Esophagus muscularis mucosa (tissue), 4 donors: Measurements from ENCODE around the gene RELT. TPM values are rescaled to one million over a fixed set of nuclear protein-coding genes. Genes with fewer than 3 reads are reported as not detected.

ENCODE experiments used
- DNase-seq: peaks from one replicate; pipeline ENCODE4 v3.0.0-alpha.2; 2017; ENCODE audit errors: extremely low spot score
- H3K27ac ChIP-seq, 4 donors: fragments of 200-600 bp; sonication (generic); replicated peaks in 1 of 4; 1 replicate in 3 of 4; 2 replicates in 1 of 4; pipeline ENCODE4 v1.5.1; 2016 to 2019; ENCODE audit warnings: mild to moderate bottlenecking in 1 of 4
- H3K27me3 ChIP-seq, 4 donors: fragments of 200-600 bp; sonication (generic); one replicate each; pipeline versions ENCODE4 v1.5.1 to v1.6.0; 2016 to 2019
- H3K36me3 ChIP-seq, 4 donors: fragments of 200-600 bp; sonication (generic); one replicate each; pipeline ENCODE4 v1.5.1; 2016 to 2019
- H3K4me1 ChIP-seq, 4 donors: fragments of 200-600 bp; sonication (generic); one replicate each; pipeline ENCODE4 v1.5.1; 2016 to 2019
- H3K4me3 ChIP-seq, 4 donors: fragments of 200-600 bp; sonication (generic); 1 replicate in 2 of 4; 2 replicates in 2 of 4; pipeline ENCODE4 v1.5.1; 2016 to 2019; ENCODE audit warnings: mild to moderate bottlenecking in 4 of 4, moderate library complexity in 1 of 4
- H3K9me3 ChIP-seq, 4 donors: fragments of 200-600 bp; sonication (generic); 1 replicate in 3 of 4; 2 replicates in 1 of 4; pipeline ENCODE4 v1.5.1; 2016 to 2019
- EP300 ChIP-seq: sonication (generic); formaldehyde crosslinking; IDR thresholded peaks from one replicate; pipeline ENCODE4 v1.6.1; 2017; ENCODE audit warnings: antibody characterized with exemption
- POLR2A ChIP-seq: fragments of 450-650 bp; IDR thresholded peaks from one replicate; pipeline ENCODE4 v1.6.1; 2017; ENCODE audit warnings: antibody characterized with exemption, moderate library complexity, mild to moderate bottlenecking, low read depth
- POLR2AphosphoS5 ChIP-seq, 2 donors: sonication (generic); formaldehyde crosslinking; IDR thresholded peaks; one replicate each; pipeline ENCODE4 v1.6.1; 2017; ENCODE audit warnings: antibody characterized with exemption in 2 of 2
- WGBS: methylation state at CpG from one replicate; pipeline ENCODE4 v1.1.5; 2018; 5-methylcytosine and 5-hydroxymethylcytosine counted together
- intact Hi-C: fragments of 100-400 bp; cut with DNase I; formaldehyde crosslinking; loops from one replicate; pipeline ENCODE4 v1.15.1; 2023
- total RNA-seq, 4 donors: library from RNA; depleted of rRNA; stranded (reverse); fragments of >200 nt; gene quantifications; one replicate each; pipeline versions ENCODE4 v1.1.0 to v1.2.1, GENCODE V29; 2016
- TF ChIP-seq, protein P1 (sequence below), 3 experiments: fragments of 200-600 bp in 2 of 3; fragments of 450-650 bp in 1 of 3; sonication (generic) in 2 of 3; IDR thresholded peaks; one replicate each; pipeline ENCODE4 v1.5.1; 2017 to 2019; ENCODE audit warnings: antibody characterized with exemption in 3 of 3, mild to moderate bottlenecking in 2 of 3, moderate library complexity in 1 of 3

The RELT gene
- total RNA-seq, 4 donors from 2014 or later = 1.2 to 7.8 (median 2.2) TPM

DNA sequence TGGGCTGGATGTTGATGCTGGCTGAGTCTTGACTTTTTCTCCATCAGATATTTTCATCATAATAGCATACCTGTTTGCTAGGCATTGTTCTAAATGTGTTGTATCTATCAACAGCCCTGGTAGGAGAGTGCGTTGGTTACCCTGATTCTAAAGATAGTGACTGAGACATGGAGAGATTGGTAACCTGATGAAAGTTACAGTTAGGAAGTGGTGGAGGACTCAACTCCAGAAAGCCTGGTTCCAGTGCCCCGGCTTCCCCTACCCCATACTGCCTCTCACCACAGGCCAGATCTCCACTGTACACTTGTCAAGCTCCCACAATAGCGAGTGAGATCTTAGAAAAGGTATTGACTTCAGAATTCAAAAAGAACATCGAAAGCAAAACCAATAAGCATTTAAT is 22.8 kb upstream of the RELT start:
- Histone ChIP-seq H3K4me3 (no peak overlapping the region), H3K9me3 (no peaks in the 10 kb centered on the region), H3K27me3 (no peaks in the 10 kb centered on the region), H3K27ac (no peak overlapping the region), H3K4me1 (peaks cover 0 to 44% (median 37%) of the 10 kb centered on the region in 4 donors), H3K36me3 (peaks cover 25 to 76% (median 58%) of the 10 kb centered on the region in 4 donors)
- intact Hi-C loops = loop anchor here (5.0 kb wide), 1 partner anchor 309 kb away; no protein-coding TSS in a partner anchor
- WGBS = 91% methylated on average over 4 of the region's 4 CpGs
- TF ChIP-seq POLR2A = no peak
- no peak for TF ChIP-seq POLR2AphosphoS5 (IDR thresholded peaks at IDR 0.05)
- no peak for TF ChIP-seq EP300
- TF ChIP-seq, protein P1, sequence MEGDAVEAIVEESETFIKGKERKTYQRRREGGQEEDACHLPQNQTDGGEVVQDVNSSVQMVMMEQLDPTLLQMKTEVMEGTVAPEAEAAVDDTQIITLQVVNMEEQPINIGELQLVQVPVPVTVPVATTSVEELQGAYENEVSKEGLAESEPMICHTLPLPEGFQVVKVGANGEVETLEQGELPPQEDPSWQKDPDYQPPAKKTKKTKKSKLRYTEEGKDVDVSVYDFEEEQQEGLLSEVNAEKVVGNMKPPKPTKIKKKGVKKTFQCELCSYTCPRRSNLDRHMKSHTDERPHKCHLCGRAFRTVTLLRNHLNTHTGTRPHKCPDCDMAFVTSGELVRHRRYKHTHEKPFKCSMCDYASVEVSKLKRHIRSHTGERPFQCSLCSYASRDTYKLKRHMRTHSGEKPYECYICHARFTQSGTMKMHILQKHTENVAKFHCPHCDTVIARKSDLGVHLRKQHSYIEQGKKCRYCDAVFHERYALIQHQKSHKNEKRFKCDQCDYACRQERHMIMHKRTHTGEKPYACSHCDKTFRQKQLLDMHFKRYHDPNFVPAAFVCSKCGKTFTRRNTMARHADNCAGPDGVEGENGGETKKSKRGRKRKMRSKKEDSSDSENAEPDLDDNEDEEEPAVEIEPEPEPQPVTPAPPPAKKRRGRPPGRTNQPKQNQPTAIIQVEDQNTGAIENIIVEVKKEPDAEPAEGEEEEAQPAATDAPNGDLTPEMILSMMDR (IDR thresholded peaks at IDR 0.05) = no peak
- no peak for DNase-seq

DNA sequence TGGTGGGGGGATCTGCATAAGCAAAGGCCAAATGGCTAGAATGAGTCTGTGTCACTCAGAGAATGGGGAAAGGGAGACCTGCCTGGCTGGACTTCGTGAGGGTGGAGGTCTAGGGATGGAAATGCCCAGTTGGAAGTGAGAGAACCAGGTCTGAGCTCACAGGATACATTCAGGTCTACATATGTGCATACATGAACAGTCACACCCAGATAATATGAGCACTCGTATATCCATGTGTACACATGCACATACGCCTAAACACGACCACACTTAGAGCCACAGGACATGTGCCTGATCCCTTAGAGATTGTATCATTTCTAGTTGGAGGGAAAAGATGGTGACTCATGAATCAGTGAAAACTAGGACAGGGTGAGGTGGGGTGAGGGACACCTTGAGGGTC is 21.1 kb upstream of the RELT start:
- Histone ChIP-seq H3K9me3 (no peaks in the 10 kb centered on the region), H3K27ac (no peak overlapping the region), H3K36me3 (peaks cover 34 to 80% (median 66%) of the 10 kb centered on the region in 4 donors), H3K27me3 (no peaks in the 10 kb centered on the region), H3K4me1 (peaks cover 3 to 44% (median 35%) of the 10 kb centered on the region in 4 donors), H3K4me3 (no peak overlapping the region)
- DNase-seq = no peak
- no peak for TF ChIP-seq POLR2A
- TF ChIP-seq EP300 = no peak
- TF ChIP-seq, protein P1 (IDR thresholded peaks at IDR 0.05) = no peak
- no peak for TF ChIP-seq POLR2AphosphoS5 (IDR thresholded peaks at IDR 0.05)
- 89% methylated on average over 4 of the region's 4 CpGs for WGBS
- intact Hi-C loops = no loop called here

- intact Hi-C loops = no loop called here
- no peak for DNase-seq
- TF ChIP-seq POLR2AphosphoS5 (IDR thresholded peaks at IDR 0.05) = no peak
- TF ChIP-seq POLR2A = no peak
- no peak for TF ChIP-seq EP300
- TF ChIP-seq, protein P1 (IDR thresholded peaks at IDR 0.05) = no peak
- no peak overlapping the region for H3K27ac ChIP-seq
- no peaks in the 10 kb centered on the region for H3K27me3 ChIP-seq
- H3K4me1 ChIP-seq = peaks cover 3 to 32% (median 25%) of the 10 kb centered on the region in 4 donors
- peaks cover 55 to 99% (median 87%) of the 10 kb centered on the region in 4 donors for H3K36me3 ChIP-seq
- H3K4me3 ChIP-seq = no peak overlapping the region
- WGBS = 90% methylated on average over 14 of the region's 22 CpGs
- H3K9me3 ChIP-seq = no peaks in the 10 kb centered on the region
Measured at GRCh38 chr11:73356979-73357860, 19.0 kb upstream of the RELT start.

DNA sequence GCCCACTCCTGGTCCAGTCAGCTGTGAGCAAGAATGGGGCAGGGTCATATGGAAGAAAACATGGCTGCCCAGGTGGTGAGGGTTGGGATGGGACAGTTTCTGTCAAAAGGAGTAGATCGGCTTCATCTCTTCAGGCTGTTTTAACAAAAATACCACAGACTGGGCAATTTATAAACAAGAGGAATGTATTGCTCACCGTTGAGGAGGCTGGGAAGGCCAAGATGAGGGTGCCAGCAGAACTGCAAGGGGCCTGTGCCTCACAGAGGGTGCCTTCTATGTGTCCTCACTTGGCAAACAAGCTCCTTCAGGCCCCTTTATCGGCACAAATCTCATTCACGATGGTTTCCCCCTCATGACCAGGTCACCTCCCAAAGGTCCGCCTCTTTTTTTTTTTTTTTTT is 18.1 kb upstream of the RELT start:
- H3K36me3 ChIP-seq = peaks cover 61 to 99% (median 88%) of the 10 kb centered on the region in 4 donors
- WGBS = 65% methylated on average over 5 of the region's 5 CpGs
- H3K27ac ChIP-seq = no peak overlapping the region
- no peak overlapping the region for H3K4me3 ChIP-seq
- intact Hi-C loops = no loop called here
- no peak for TF ChIP-seq POLR2A
- TF ChIP-seq POLR2AphosphoS5 (IDR thresholded peaks at IDR 0.05) = no peak
- TF ChIP-seq, protein P1 (IDR thresholded peaks at IDR 0.05) = no peak
- TF ChIP-seq EP300 = no peak
- no peak for DNase-seq
- no peaks in the 10 kb centered on the region for H3K9me3 ChIP-seq
- H3K4me1 ChIP-seq = peaks cover 3 to 32% (median 27%) of the 10 kb centered on the region in 4 donors
- no peaks in the 10 kb centered on the region for H3K27me3 ChIP-seq
